ENCODE results near the gene KDM4D.
A peak's percentile ranks its signal among the peaks of the same experiment; 100 is the strongest.
"Not testable (repeated sequence)": the region's sequence is repeated elsewhere in the genome, so short reads cannot be mapped to it uniquely, and the experiment has no call there.

Gene KDM4D

GRCh38 chr11:94959179-94959578 is 14.3 kb upstream of the KDM4D start:
- DNase-seq = no peak

GRCh38 chr11:94960488-94960887 is 13.0 kb upstream of the KDM4D start:
- no peak for DNase-seq

GRCh38 chr11:94961255-94961654 is 12.3 kb upstream of the KDM4D start:
- no peak for DNase-seq

GRCh38 chr11:94964934-94965333 is 8.6 kb upstream of the KDM4D start:
- no peak for DNase-seq

- no peak for DNase-seq
These were observed 5.1 kb upstream of the KDM4D start for GRCh38 chr11:94968334-94968958.

- no peak for DNase-seq
These were observed 810 bp upstream of the KDM4D start for GRCh38 chr11:94972700-94973098.

GRCh38 chr11:94974178-94974577 is 669 bp downstream of the KDM4D start:
- no peak for DNase-seq

GRCh38 chr11:94975599-94975998 is 2.1 kb downstream of the KDM4D start:
- DNase-seq = no peak

- no peak for DNase-seq
These were observed 13.9 kb downstream of the KDM4D start for GRCh38 chr11:94987378-94987777.

GRCh38 chr11:94988748-94989147 is 15.2 kb downstream of the KDM4D start:
- no peak for DNase-seq

- DNase-seq = no peak
These were observed 20.0 kb downstream of the KDM4D start for GRCh38 chr11:94993400-94993943.

- DNase-seq = no peak
These were observed 23.9 kb downstream of the KDM4D start for GRCh38 chr11:94997437-94997836.

GRCh38 chr11:94998285-94998684 is 24.8 kb downstream of the KDM4D start:
- no peak for DNase-seq

- DNase-seq = no peak
These were observed 30.2 kb downstream of the KDM4D start for GRCh38 chr11:95003716-95004115.

GRCh38 chr11:95005642-95006041 is 32.1 kb downstream of the KDM4D start:
- no peak for DNase-seq

GRCh38 chr11:95011376-95011775 is 37.9 kb downstream of the KDM4D start:
- no peak for DNase-seq

- no peak for DNase-seq
These were observed 40.8 kb downstream of the KDM4D start for GRCh38 chr11:95014184-95014821.

GRCh38 chr11:95016139-95016538 is 42.6 kb downstream of the KDM4D start:
- no peak for DNase-seq

GRCh38 chr11:95021468-95021867 is 48.0 kb downstream of the KDM4D start:
- DNase-seq = not testable (repeated sequence)

GRCh38 chr11:95024958-95025357 is 51.4 kb downstream of the KDM4D start, which contains the start of gene KDM4E:
Gene KDM4E, plus strand, starts transcription at chr11:95025258. Its CDS starts 300 bp downstream, at chr11:95025558.
- no peak for DNase-seq

GRCh38 chr11:95025594-95025993 is 52.1 kb downstream of the KDM4D start:
- not testable (repeated sequence) for DNase-seq

GRCh38 chr11:95028357-95028756 is 54.8 kb downstream of the KDM4D start:
- no peak for DNase-seq

- DNase-seq = no peak
These were observed 59.5 kb downstream of the KDM4D start for GRCh38 chr11:95033051-95033450.

GRCh38 chr11:95035316-95035715 is 61.8 kb downstream of the KDM4D start:
- DNase-seq = peak; percentile 39
